HL-60/S4 treated with phorbol 12-myristate 13-acetate at 8.2 ng/mL for 4 days and 3 days (cell line): ENCODE results near the gene SGPL1.

Source experiments
- in situ Hi-C: fragments of 300-500 bp; cut with MboI; formaldehyde crosslinking; loops from 2 replicates; pipeline ENCODE4 v1.15.0; 2022; ENCODE audit warnings: low sequenced_read_pairs

Gene SGPL1

GRCh38 chr10:70915806-70916205 is 100.1 kb downstream of the SGPL1 start:
- in situ Hi-C loops = loop anchor here (25.0 kb wide), 1 partner anchor 296 kb away; the partner anchor contains the start of gene UNC5B

DNA sequence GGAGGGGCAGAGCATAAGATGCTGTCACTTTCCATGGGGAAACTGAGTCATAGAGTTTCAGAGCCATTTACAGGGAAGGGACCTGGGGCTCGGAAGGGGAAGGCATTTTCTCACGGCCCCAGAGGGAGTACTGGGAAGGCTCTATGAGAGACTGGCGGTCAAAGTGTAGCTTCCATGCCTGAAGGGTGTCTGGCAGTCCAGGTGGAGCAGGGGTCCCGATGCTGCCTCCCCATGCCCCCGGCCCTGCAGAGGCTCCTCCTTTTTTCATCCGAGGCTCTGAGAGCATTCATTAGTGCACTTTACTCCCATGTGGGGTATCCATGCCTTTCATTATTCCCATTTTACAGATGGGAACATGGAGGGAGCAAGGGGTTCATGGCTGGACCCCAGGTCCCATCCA is 100.5 kb downstream of the SGPL1 start:
- in situ Hi-C loops = loop anchor here (25.0 kb wide), 1 partner anchor 296 kb away; the partner anchor contains the start of gene UNC5B

- in situ Hi-C loops = loop anchor here (25.0 kb wide), 1 partner anchor 295 kb away; the partner anchor contains the start of gene UNC5B
Measured at GRCh38 chr10:70917226-70917625, 101.5 kb downstream of the SGPL1 start.

- in situ Hi-C loops = loop anchor here (25.0 kb wide), 1 partner anchor 295 kb away; the partner anchor contains the start of gene UNC5B
Measured at GRCh38 chr10:70917635-70918034, 101.9 kb downstream of the SGPL1 start.

GRCh38 chr10:70918851-70919530 is 103.2 kb downstream of the SGPL1 start:
- in situ Hi-C loops = loop anchor here (25.0 kb wide), 1 partner anchor 293 kb away; the partner anchor contains the start of gene UNC5B

GRCh38 chr10:70919906-70920305 is 104.2 kb downstream of the SGPL1 start:
- in situ Hi-C loops = loop anchor here (25.0 kb wide), 1 partner anchor 292 kb away; the partner anchor contains the start of gene UNC5B

DNA sequence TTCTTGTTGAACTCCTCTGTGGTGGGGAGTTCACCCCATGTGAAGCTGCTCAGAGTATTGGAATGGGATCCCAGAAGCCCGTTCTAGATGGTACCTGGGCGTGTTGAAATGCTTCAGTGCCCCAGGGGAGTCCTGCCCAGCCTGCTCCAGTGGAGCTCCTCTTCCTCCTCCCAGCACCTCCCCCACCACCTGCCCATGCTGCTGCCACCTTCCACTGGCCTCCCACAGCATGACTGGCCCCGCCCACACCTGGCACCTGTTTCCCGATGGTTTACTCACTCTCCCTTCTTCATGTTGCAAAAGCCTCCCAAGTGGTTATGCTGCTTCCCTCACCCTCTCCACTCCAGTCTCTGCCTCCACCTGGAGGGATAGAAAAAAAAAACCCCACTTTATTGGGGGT is 104.8 kb downstream of the SGPL1 start:
- in situ Hi-C loops = loop anchor here (25.0 kb wide), 1 partner anchor 292 kb away; the partner anchor contains the start of gene UNC5B

DNA sequence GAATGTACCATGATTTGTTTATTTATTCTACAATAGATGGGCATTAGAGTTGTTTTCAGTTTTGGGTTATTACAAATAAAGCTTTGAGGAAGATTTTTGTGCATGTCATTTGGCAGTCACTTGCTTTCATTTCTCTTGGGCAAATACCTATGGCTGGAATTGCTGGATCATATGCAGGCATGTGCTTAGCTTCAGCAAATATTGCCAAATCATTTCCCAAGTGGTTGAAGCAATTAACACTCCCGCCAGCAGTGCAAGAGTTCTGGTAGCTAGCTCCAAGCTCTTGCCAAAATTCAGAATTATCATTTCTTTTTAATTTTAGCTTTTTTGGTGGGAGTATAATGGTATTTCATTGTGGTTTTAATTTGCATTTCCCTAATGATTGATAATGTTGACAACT is 105.5 kb downstream of the SGPL1 start:
- in situ Hi-C loops = loop anchor here (25.0 kb wide), 1 partner anchor 291 kb away; the partner anchor contains the start of gene UNC5B

DNA sequence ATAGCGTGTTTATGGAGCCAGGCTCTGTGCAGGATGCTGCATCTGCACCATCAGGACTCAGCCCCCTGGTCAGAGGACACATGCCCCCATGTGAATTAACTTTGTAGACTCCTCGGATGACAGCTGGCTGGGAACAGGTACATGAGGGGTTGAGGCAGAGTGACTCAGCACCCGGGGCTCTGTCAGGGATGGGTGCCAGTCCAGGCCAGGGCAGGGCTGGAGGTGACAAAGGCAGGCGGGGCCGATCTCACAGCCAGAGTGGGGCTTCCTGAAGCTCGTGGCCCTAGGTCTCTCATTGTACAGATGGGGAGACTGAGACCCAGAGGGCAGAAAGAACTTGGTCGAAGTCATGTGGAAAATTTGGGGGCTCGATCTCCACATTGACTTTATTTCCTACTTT is 107.9 kb downstream of the SGPL1 start:
- in situ Hi-C loops = loop anchor here (25.0 kb wide), 1 partner anchor 289 kb away; the partner anchor contains the start of gene UNC5B

GRCh38 chr10:70925377-70926225 is 109.9 kb downstream of the SGPL1 start:
- in situ Hi-C loops = no loop called here

GRCh38 chr10:70926226-70927000 is 110.7 kb downstream of the SGPL1 start:
- in situ Hi-C loops = no loop called here

DNA sequence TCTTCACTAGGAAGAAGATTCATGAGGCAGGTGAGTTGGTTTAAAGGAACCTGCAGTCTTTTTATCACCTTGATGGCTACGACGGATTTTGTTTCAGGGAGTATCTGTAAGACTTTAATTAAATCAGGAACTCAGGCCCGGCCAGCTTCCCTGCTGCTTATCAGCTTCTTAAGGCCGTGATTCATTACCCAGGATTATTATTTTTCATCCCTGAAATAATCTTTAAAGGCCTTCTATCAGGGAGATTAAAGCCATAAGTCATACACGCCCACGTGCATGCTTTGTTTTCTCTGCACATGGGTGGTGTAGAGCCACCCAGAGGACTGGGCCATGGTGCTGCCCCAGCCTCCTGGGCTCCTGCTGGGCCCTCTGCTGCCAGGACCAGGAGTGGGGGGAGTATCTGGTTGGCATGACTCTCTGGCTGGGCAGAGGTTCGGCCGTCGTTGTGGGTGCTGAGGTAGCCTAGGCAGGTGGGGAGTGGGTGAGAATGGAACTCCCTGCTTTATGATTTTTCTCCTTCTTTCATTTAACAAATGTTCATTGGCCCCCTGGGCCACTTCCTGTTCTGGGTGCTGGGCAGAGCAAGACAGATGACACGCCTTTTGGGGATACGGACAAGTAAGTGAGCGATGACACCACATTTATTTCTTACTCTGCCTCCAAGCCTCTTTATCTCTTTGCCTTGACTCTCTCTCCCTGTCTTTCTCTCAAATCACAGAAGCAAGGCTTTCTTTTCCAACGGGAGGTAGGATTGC is 111.6 kb downstream of the SGPL1 start:
- in situ Hi-C loops = no loop called here

- in situ Hi-C loops = no loop called here
Measured at GRCh38 chr10:70928140-70928539, 112.4 kb downstream of the SGPL1 start.

- in situ Hi-C loops = loop anchor here (10.0 kb wide), 1 partner anchor 354 kb away; no protein-coding TSS in a partner anchor
Measured at GRCh38 chr10:70930263-70931000, 114.7 kb downstream of the SGPL1 start.
